ENCODE results near the gene CENPS. TPM values are rescaled to one million over a fixed set of nuclear protein-coding genes. Genes with fewer than 3 reads are reported as not detected.

CENPS gene
- polyA plus RNA-seq, 2 of the 4 experiments (the other 2 are of a cell fraction): 25.7 to 27.3 TPM

GRCh38 chr1:10472220-10473144 is 42.2 kb downstream of the CENPS start, which contains the start of gene DFFA (continued):
- TF ChIP-seq BCL3 (IDR thresholded peaks at IDR 0.05) (0 out of 3 replicates have a peak, but pooled peaks have one; percentile 39), NFE2L2 (conservative IDR thresholded peaks at IDR 0.05; ENCODE audit: low read length) (no peak), FOXS1 (CRISPR knock-in tag; IDR thresholded peaks at IDR 0.05) (no peak), CHD4 (IDR thresholded peaks at IDR 0.05; ENCODE audit: borderline replicate concordance) (no peak), EHMT2 (IDR thresholded peaks at IDR 0.05; ENCODE audit: low read depth) (no peak), HOXA7 (CRISPR knock-in tag; IDR thresholded peaks at IDR 0.05) (no peak), MAX (IDR thresholded peaks at IDR 0.05) (peak; percentile 96), HMGXB4 (CRISPR knock-in tag; IDR thresholded peaks at IDR 0.05; ENCODE audit: borderline replicate concordance) (no peak), HES2 (IDR thresholded peaks at IDR 0.05) (no peak), TP53 (CRISPR knock-in tag; IDR thresholded peaks at IDR 0.05) (no peak), FOSB (CRISPR knock-in tag; IDR thresholded peaks at IDR 0.05) (no peak), GATA3 (IDR thresholded peaks at IDR 0.05; ENCODE audit: borderline replicate concordance) (no peak), HOXB13 (CRISPR knock-in tag; IDR thresholded peaks at IDR 0.05; ENCODE audit: low read depth) (no peak), HOXB5 (CRISPR knock-in tag; IDR thresholded peaks at IDR 0.05) (no peak), SMC3 (IDR thresholded peaks at IDR 0.05) (no peak), KDM5A (IDR thresholded peaks at IDR 0.05) (no peak), ESRRA (IDR thresholded peaks at IDR 0.05; ENCODE audit: borderline replicate concordance, low read length) (no peak), PHF8 (IDR thresholded peaks at IDR 0.05; ENCODE audit: borderline replicate concordance, low read depth) (no peak), MAZ (IDR thresholded peaks at IDR 0.05; ENCODE audit: borderline replicate concordance, low read depth, low read length) (no peak), ZNF302 (CRISPR knock-in tag; IDR thresholded peaks at IDR 0.05) (no peak), JUN (IDR thresholded peaks at IDR 0.05) (peak; percentile 42 to 60; a peak in 3 of 5 replicates), RFX5 (IDR thresholded peaks at IDR 0.05) (no peak), ATOH8 (CRISPR knock-in tag; IDR thresholded peaks at IDR 0.05; ENCODE audit: low read depth) (no peak), FOSL2 (IDR thresholded peaks at IDR 0.05) (no peak), FOSL2 (CRISPR knock-in tag; IDR thresholded peaks at IDR 0.05) (no peak), ZFP36 (IDR thresholded peaks at IDR 0.05; ENCODE audit: borderline replicate concordance, partially characterized antibody) (no peak), RARB (CRISPR knock-in tag; IDR thresholded peaks at IDR 0.05) (no peak), USF2 (IDR thresholded peaks at IDR 0.05) (peak; percentile 97), BHLHE40 (IDR thresholded peaks at IDR 0.05; ENCODE audit: low read depth, low read length) (peak; percentile 78), RNF2 (IDR thresholded peaks at IDR 0.05; ENCODE audit: borderline replicate concordance, low read depth) (no peak), CTCF (IDR thresholded peaks at IDR 0.05) (no peak), POLR2A (IDR thresholded peaks at IDR 0.05; ENCODE audit: low read length) (peak; percentile 61), CBX8 (IDR thresholded peaks at IDR 0.05) (no peak), RAD21 (conservative IDR thresholded peaks at IDR 0.05 in 1 of 2, IDR thresholded peaks at IDR 0.05 in 1 of 2) (no peak), HEYL (CRISPR knock-in tag; IDR thresholded peaks at IDR 0.05) (no peak), RCOR1 (IDR thresholded peaks at IDR 0.05; ENCODE audit: low read depth, low read length) (no peak), EP300 (IDR thresholded peaks at IDR 0.05) (no peak)

Data from A549 (cell line).